Endothelial cell of umbilical vein (primary cell): Measurements from ENCODE around the gene KIF26A.

Experiments
- FOS ChIP-seq: IDR thresholded peaks from 2 replicates; pipeline ENCODE4 v1.6.1; 2011; ENCODE audit warnings: mild to moderate bottlenecking, low read length, moderate library complexity, borderline replicate concordance; ENCODE audit not compliant: insufficient read depth
- GATA2 ChIP-seq: IDR thresholded peaks from 2 replicates; pipeline ENCODE4 v1.7.0; 2011; ENCODE audit warnings: low read depth, mild to moderate bottlenecking, moderate library complexity, mixed read lengths, low read length; ENCODE audit not compliant: insufficient read length, insufficient read depth
- JUN ChIP-seq: IDR thresholded peaks from 2 replicates; pipeline ENCODE4 v1.6.1; 2011; ENCODE audit warnings: borderline replicate concordance, low read depth; ENCODE audit not compliant: insufficient read length, insufficient read depth
- POLR2A ChIP-seq: IDR thresholded peaks from 2 replicates; pipeline ENCODE4 v1.6.1; 2012; ENCODE audit warnings: low read depth, mild to moderate bottlenecking, control low read depth, low read length
- POLR2AphosphoS5 ChIP-seq: IDR thresholded peaks from 2 replicates; pipeline ENCODE4 v1.6.1; 2012; ENCODE audit warnings: low read depth, mild to moderate bottlenecking, control low read depth, low read length, moderate library complexity; ENCODE audit not compliant: insufficient read depth
- TF ChIP-seq, protein P1 (sequence below): IDR thresholded peaks from 2 replicates; pipeline ENCODE4 v1.6.1; 2011; ENCODE audit not compliant: insufficient read depth, insufficient read length
- TF ChIP-seq, protein P2 (sequence below), 2 donors: IDR thresholded peaks; 1 replicate in 1 of 2; 2 replicates in 1 of 2; pipeline ENCODE4 v1.5.1; 2011; ENCODE audit warnings: low read length in 2 of 2, mild to moderate bottlenecking in 2 of 2, moderate library complexity in 2 of 2, control low read depth in 1 of 2, inconsistent platforms in 1 of 2, low read depth in 1 of 2; ENCODE audit not compliant: insufficient read depth in 1 of 2; ENCODE audit errors: extremely low read depth in 1 of 2

DNA sequence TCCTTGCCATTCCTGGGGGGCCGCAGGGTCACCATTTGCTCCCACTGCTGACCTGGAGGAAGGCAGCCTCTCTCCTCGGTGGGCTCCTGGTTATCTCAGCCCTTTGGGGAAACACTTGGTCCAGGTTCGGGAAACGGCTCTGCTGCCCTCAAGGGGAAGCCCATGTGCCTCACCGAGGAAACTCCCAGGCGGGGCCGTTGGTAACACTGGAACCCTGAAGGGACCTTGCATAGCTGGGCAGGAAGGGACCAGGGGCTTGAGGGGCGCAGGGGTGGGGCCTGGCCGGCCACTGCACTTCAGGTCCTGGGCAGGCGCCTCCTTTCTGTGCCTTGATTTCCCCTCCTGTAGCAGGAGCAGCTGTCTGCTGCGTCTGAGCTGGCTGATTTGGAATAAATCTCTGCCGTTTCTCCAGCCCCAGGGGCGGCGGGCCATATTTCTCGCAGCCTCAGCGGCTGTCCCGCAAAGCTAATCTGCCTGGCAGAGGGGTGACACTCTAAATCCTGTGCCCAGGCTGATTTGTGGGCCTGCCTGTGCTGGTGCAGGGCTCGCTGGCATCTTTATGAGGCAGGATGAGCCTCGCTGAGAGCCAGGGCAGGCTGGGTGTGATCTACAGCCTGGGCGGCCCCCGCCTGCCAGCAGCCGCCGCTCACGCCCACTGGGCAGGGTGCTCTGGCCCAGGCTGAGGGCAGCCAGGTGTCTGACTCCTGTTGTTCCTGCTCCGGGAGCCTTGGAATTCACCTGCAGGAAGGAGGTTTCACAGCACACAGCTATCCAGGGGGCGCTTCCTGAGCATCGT lies 49.7 kb downstream of the KIF26A start:
- no peak for TF ChIP-seq POLR2A
- TF ChIP-seq, protein P1, sequence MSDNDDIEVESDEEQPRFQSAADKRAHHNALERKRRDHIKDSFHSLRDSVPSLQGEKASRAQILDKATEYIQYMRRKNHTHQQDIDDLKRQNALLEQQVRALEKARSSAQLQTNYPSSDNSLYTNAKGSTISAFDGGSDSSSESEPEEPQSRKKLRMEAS = no peak
- TF ChIP-seq, protein P2, sequence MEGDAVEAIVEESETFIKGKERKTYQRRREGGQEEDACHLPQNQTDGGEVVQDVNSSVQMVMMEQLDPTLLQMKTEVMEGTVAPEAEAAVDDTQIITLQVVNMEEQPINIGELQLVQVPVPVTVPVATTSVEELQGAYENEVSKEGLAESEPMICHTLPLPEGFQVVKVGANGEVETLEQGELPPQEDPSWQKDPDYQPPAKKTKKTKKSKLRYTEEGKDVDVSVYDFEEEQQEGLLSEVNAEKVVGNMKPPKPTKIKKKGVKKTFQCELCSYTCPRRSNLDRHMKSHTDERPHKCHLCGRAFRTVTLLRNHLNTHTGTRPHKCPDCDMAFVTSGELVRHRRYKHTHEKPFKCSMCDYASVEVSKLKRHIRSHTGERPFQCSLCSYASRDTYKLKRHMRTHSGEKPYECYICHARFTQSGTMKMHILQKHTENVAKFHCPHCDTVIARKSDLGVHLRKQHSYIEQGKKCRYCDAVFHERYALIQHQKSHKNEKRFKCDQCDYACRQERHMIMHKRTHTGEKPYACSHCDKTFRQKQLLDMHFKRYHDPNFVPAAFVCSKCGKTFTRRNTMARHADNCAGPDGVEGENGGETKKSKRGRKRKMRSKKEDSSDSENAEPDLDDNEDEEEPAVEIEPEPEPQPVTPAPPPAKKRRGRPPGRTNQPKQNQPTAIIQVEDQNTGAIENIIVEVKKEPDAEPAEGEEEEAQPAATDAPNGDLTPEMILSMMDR (IDR thresholded peaks at IDR 0.05; ENCODE audit: extremely low read depth in 1 of 2, insufficient read depth in 1 of 2, low read depth in 1 of 2, low read length in 2 of 2) = no peak
- TF ChIP-seq POLR2AphosphoS5 = no peak
- no peak for TF ChIP-seq FOS
- TF ChIP-seq GATA2 = no peak
- no peak for TF ChIP-seq JUN
